Measurements from ENCODE around the gene TUBGCP4.

TUBGCP4 gene

GRCh38 chr15:43414196-43414595 lies 43.3 kb downstream of the TUBGCP4 start:
- H3K4me3 ChIP-seq (ENCODE audit: low read depth, low read length): no peak overlapping the region
- TF ChIP-seq MYC (IDR thresholded peaks at IDR 0.05; ENCODE audit: low read depth, low read length) (no peak), MAX (IDR thresholded peaks at IDR 0.05; ENCODE audit: low read depth, low read length) (no peak), POLR2A (IDR thresholded peaks at IDR 0.05; ENCODE audit: extremely low read depth, insufficient read length) (no peak), CTCF (IDR thresholded peaks at IDR 0.05; ENCODE audit: low read depth, low read length) (no peak)
- no peak for DNase-seq (ENCODE audit: low read depth)

GRCh38 chr15:43420435-43420834 lies 49.5 kb downstream of the TUBGCP4 start:
- no peak for TF ChIP-seq MAX (IDR thresholded peaks at IDR 0.05; ENCODE audit: low read depth, low read length)
- TF ChIP-seq CTCF (IDR thresholded peaks at IDR 0.05; ENCODE audit: low read depth, low read length): no peak
- no peak for TF ChIP-seq POLR2A (IDR thresholded peaks at IDR 0.05; ENCODE audit: extremely low read depth, insufficient read length)
- TF ChIP-seq MYC (IDR thresholded peaks at IDR 0.05; ENCODE audit: low read depth, low read length): no peak

GRCh38 chr15:43420876-43421275 lies 50.0 kb downstream of the TUBGCP4 start:
- H3K4me3 ChIP-seq (ENCODE audit: low read depth, low read length): no peak overlapping the region
- no peak for TF ChIP-seq CTCF (IDR thresholded peaks at IDR 0.05; ENCODE audit: low read depth, low read length)
- TF ChIP-seq MYC (IDR thresholded peaks at IDR 0.05; ENCODE audit: low read depth, low read length): no peak
- TF ChIP-seq POLR2A (IDR thresholded peaks at IDR 0.05; ENCODE audit: extremely low read depth, insufficient read length): no peak
- no peak for TF ChIP-seq MAX (IDR thresholded peaks at IDR 0.05; ENCODE audit: low read depth, low read length)
- DNase-seq (ENCODE audit: low read depth): no peak

More at GRCh38 chr15:43420435-43420834, 49.5 kb downstream of the TUBGCP4 start:
- DNase-seq (ENCODE audit: low read depth): no peak
- no peak overlapping the region for H3K4me3 ChIP-seq (ENCODE audit: low read depth, low read length)

- TF ChIP-seq MYC (IDR thresholded peaks at IDR 0.05; ENCODE audit: low read depth, low read length) (no peak), POLR2A (IDR thresholded peaks at IDR 0.05; ENCODE audit: extremely low read depth, insufficient read length) (no peak), CTCF (IDR thresholded peaks at IDR 0.05; ENCODE audit: low read depth, low read length) (no peak), MAX (IDR thresholded peaks at IDR 0.05; ENCODE audit: low read depth, low read length) (no peak)
- no peak for DNase-seq (ENCODE audit: low read depth)
- H3K4me3 ChIP-seq (ENCODE audit: low read depth, low read length): no peak overlapping the region
These were observed 52.9 kb downstream of the TUBGCP4 start for GRCh38 chr15:43423793-43424192.

GRCh38 chr15:43429687-43430086 lies 58.8 kb downstream of the TUBGCP4 start:
- H3K4me3 ChIP-seq (ENCODE audit: low read depth, low read length): no peak overlapping the region
- DNase-seq (ENCODE audit: low read depth): no peak
- TF ChIP-seq MAX (IDR thresholded peaks at IDR 0.05; ENCODE audit: low read depth, low read length) (no peak), POLR2A (IDR thresholded peaks at IDR 0.05; ENCODE audit: extremely low read depth, insufficient read length) (no peak)

GRCh38 chr15:43433165-43433564 lies 62.3 kb downstream of the TUBGCP4 start:
- H3K4me3 ChIP-seq (ENCODE audit: low read depth, low read length): no peak overlapping the region
- TF ChIP-seq MAX (IDR thresholded peaks at IDR 0.05; ENCODE audit: low read depth, low read length) (no peak), MYC (IDR thresholded peaks at IDR 0.05; ENCODE audit: low read depth, low read length) (no peak), CTCF (IDR thresholded peaks at IDR 0.05; ENCODE audit: low read depth, low read length) (no peak), POLR2A (IDR thresholded peaks at IDR 0.05; ENCODE audit: extremely low read depth, insufficient read length) (no peak)
- no peak for DNase-seq (ENCODE audit: low read depth)

Measured in NB4 (cell line).